SW480 (cell line): ENCODE measurements around the gene ZSCAN23.
"Not testable (repeated sequence)": the region's sequence is repeated elsewhere in the genome, so short reads cannot be mapped to it uniquely, and the experiment has no call there.

Experiments used
- DNase-seq: peaks from one replicate; pipeline ENCODE4 v3.0.0-alpha.2; 2016; ENCODE audit warnings: low spot score

Gene ZSCAN23

DNA sequence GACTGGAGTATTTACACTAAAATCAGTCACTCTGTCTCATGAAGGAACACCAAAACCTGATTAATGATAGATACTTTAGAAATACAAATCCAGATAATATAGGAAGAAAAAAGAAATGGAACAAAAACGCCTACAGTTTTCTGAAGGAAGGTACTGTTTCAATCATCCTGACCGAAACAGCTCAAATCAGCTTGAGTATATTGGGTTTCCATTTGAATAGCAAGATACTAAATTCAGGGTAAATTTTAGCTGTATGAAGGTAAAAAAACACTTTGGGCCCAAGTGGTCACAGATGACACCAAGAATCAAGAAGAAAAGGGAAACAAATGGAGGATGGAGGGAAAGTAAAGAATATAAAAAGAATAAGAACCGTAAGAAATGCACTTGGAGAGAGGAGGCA is 6.9 kb downstream of the ZSCAN23 start:
- DNase-seq, result no peak

DNA sequence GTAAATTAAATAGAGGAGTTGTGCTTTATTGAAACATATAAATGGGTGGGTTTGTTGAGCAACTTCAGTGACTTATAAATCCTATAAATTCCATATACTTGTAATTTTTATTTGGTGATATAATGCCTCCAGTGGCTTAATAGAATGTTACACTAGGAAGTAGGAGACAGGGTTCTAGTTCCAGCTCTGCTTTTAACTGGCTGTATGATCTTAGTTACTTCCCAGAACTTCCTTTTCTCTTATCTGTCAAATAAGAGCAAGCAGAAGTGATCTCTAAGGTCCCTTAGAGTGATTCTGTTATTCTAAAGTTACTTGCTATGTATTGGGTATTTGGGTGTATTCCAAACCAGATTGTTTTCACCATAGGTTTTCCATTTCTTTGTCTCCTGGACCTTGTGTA is 10.2 kb downstream of the ZSCAN23 start:
- no peak for DNase-seq

DNA sequence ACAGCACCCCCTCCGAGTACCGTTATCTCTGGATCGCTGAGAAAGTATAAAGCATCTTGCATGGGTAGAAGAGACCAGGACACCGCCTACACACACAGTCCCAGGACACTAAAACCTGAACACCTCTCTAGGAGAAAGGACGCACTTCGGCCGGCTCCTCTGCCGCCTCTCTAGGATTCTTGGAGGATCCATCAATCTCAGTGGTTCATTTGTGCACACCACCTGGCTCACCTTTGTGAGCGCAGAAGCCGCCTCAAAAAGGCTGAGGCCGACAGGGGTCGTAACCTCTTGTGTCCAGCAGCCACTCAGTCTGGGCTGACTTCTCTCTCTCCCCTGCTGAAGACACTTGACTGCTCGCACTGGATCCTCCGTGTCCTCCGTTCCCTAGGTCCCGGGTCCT is 13.5 kb downstream of the ZSCAN23 start:
- DNase-seq, result no peak

DNA sequence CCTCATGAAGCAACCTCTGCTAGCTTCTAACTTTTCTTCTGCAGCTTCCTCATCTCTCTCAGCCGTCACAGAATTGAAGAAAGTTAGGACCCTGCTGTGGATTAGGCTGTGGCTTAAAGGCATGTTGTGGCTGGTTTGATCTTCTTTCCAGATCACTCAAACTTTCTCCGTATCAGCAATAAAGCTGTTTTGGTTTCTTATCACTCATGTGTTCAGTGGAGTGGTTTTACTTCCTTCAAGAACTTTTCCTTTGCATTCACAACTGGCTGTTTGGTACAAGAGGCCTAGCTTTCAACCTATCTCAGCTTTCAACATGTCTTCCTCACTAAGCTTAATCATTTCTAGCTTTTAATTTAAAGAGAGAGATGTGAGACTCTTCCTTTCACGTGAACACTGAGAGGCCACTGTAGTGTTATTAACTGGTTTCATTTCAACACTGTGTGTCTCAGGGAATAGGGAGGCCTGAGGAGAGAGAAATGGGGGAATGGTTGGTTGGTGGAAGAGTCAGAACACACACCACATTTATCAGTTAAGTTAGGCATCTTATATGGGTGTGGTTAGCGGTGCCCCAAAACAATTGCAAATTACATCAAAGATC is 17.2 kb downstream of the ZSCAN23 start:
- DNase-seq, result no peak

DNA sequence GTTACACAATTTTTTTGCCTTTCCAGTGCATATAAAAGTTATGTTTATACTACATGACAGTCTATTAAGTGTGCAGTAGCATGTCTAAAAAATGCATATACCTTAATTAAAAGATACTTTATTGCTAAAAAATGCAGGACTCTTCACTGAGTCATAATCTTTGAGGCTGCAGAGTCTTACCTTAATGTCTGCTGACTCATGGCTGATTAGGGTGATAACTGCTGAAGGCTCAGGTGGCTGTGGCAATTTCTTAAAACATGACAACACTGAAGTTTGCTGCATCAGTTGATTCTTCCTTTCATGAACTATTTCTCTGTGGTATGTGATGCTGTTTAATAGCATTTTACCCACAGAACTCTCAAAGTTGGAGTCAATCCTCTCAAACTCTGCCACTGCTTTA is 19.1 kb downstream of the ZSCAN23 start:
- DNase-seq, result no peak

DNA sequence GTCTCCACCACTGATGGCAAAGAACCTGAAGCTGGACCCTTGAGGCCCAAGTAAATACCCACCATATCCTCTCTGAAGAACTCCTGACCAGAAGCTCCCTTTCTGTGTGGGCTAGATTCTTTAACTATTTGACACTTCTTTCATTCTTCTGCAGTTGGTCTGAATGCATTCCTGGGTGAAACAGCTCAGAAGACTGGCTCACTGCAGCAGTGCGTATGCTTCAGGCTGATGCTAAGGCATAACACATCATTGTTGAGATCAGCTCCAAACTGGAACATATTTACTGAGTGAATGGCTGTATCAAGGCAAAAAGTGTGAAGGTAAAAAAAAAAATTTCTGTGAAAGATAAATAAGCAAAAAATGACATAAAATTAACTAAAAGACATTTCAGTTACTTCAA is 19.7 kb downstream of the ZSCAN23 start:
- no peak for DNase-seq

DNA sequence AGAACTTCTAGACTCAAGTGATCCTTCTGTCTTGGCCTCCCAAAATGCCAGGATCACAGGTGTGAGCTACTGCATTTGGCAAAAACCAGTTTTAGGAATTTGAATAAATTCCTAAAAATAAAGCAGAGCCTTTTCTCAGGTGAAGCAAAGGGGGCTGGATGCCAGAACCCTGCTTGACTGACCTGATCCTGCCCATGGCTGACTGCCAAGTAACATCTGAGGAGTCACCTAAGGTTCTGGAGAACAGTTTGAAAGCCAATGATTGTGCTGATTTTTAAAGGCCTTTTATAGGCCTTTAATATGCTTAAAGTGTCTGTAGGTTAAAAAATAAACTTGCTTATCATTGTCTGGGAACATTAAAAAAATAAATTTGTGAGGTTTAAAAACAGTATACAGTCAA is 29.6 kb downstream of the ZSCAN23 start:
- DNase-seq, result no peak

DNA sequence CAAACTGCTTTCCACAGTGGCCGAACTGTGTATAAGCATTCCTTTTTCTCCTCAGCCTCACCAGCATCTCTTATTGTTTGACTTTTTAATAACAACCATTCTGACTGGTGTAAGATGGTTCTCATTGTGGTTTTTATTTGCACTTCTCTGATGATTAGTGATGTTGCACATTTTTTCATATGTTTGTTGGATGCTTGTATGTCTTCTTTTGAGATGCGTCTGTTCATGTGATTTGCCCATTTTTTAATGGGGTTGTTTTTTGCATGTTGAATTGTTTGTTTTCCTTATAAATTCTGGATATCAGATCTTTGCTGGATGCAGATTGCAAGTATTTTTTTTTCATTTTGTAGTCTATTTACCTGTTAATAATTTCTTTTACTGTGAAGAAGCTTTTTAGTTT is 32.5 kb downstream of the ZSCAN23 start:
- DNase-seq, result no peak

DNA sequence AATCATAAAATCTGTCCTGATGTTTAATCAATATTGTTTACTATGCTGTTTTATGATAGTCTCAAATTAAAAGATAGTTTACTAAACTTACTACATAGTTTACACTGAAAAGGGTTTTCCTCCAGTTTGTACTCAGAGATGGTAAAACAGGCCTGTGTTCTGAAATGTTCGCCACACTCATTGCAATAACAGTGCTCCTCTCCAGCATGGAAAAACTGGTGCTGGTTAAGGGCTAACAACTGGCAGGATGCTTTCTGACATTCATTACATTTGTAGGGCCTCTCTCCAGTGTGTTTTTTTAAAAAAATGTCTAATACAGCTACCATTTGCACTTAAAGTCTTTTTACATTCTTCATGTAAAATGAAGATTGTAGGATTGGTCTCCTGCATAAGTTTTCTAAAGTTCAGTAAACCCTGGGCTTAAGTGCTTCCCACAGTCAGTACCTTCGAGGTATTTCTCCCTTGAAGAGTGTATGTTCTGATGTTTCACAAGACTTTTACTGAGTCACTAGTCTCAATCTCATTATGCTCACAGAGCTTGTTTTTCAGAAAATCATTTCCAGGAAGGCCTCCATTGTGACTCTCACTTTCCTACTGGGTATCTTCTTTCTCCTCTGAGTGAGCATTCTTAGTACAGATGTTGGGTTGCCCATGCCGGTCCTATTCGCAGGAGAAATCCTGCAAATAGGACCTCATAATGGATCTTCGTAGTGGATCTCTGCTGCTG is 35.1 kb downstream of the ZSCAN23 start:
- DNase-seq, result no peak

DNA sequence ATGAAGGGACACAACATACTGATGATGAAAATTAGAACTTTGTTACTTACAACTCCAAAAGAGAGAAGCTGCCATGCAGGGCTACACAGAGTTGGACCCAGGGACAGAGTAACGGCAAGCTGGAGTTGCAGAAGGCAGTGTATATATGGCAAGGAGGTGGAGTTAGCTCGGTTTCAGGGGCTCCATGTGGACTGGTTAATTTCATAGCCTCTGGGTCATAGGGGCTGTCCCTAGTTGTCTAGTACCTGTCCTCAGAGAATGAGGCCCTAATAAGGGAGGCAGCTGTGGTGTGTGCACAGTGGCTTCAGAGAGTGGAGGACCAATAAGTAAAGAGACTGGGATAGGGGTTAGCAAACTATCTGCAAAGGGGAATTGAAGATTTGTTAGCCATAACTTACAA is 35.9 kb downstream of the ZSCAN23 start:
- no peak for DNase-seq

- DNase-seq, result not testable (repeated sequence)
These were observed 39.4 kb downstream of the ZSCAN23 start for GRCh38 chr6:28403923-28404322.

GRCh38 chr6:28402197-28402596 is 41.1 kb downstream of the ZSCAN23 start:
- DNase-seq, result no peak

GRCh38 chr6:28401172-28401571 is 42.1 kb downstream of the ZSCAN23 start:
- no peak for DNase-seq

- DNase-seq, result no peak
These were observed 43.2 kb downstream of the ZSCAN23 start for GRCh38 chr6:28400122-28400451.

DNA sequence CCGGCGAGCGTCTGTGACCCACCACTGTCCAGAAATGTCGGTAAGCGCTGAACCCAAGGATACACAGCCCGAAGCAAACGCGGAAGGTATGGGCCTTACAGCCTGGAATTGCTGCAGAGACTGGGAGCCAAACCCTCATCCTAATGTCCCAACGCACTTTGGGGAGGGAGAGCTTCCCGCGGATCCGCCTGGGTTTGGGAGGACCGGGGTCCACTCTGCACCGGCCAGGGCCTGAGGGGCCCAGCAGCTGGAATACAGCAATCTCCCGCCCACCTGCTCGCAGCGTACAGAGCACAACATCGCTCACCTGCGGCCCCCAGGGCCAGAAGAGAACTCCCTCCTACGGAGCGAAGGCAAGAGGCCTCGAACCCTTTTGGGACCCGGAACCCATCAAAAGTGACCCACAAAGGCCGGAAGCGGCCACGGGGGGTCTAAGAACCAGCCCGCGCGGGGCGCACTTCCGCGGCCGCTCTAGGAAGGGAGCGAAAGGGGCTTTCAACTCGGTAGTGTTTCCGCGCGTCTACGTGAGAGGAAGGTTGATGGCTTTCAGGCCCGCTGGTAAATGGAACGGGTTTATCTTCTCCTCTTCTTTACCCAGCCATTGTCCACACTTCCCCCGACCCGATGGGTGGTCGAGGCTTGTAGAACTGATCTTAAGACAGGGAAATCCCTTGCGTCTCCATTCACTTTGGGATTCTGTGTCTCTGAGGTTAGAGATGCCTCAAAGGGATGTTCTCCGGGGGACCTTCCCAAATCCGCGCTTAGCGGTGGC is 43.8 kb downstream of the ZSCAN23 start, which contains the start of gene ZSCAN12:
Gene ZSCAN12 (minus strand): TSS at position 398 of the 772 bp plus-strand sequence. CDS start 1,342 bp downstream, outside the sequence.
- DNase-seq, result peak; percentile 14

GRCh38 chr6:28395918-28396317 is 47.4 kb downstream of the ZSCAN23 start:
- DNase-seq, result no peak

GRCh38 chr6:28393912-28394662 is 49.2 kb downstream of the ZSCAN23 start:
- DNase-seq, result no peak

DNA sequence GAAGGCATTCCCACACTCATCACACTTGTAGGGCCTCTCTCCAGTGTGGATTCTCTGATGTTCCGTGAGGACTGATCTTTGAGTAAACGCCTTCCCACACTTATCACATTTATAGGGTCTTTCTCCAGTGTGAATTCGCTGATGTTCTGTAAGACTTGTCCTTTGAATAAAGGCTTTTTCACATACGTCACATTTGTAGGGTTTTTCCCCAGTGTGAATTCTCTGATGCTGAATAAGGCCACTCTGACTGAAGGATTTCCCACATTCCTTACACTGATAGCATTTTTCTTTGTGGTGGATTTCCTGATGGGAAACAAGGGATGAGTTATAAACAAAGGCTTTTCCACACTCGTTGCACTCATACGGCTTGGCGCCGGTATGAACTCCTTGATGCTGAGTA is 52.6 kb downstream of the ZSCAN23 start:
- DNase-seq, result no peak

GRCh38 chr6:28384143-28384533 is 59.2 kb downstream of the ZSCAN23 start:
- no peak for DNase-seq

- DNase-seq, result peak; percentile 85
These were observed 59.8 kb downstream of the ZSCAN23 start for GRCh38 chr6:28383235-28384142.
